Spleen (tissue), 7 donors: ENCODE measurements around the gene ZNF425.

Experiments
- POLR2A ChIP-seq, 3 donors: fragments of 450-650 bp; IDR thresholded peaks; one replicate each; pipeline ENCODE4 v1.5.1; 2017; ENCODE audit warnings: antibody characterized with exemption in 3 of 3, mild to moderate bottlenecking in 1 of 3
- TF ChIP-seq, protein P1 (sequence below), 11 experiments: fragments of 200-600 bp in 7 of 11; fragments of 450-650 bp in 4 of 11; sonication (generic) in 4 of 11; IDR thresholded peaks in 8 of 11; conservative IDR thresholded peaks in 3 of 11; 1 replicate in 7 of 11; 2 replicates in 4 of 11; pipeline versions ENCODE4 v1.4.0 to v1.8.0; 2016 to 2021; ENCODE audit warnings: antibody characterized with exemption in 11 of 11, inconsistent platforms in 4 of 11, mild to moderate bottlenecking in 1 of 11
- donor health status: DM: no; HTN: no; CAD: no; lungs with moderate emphysema.
- donor health status: DM: no; HTN: no; CAD: no.
- donor health status: DM: no; HTN: no; CAD: no.

DNA sequence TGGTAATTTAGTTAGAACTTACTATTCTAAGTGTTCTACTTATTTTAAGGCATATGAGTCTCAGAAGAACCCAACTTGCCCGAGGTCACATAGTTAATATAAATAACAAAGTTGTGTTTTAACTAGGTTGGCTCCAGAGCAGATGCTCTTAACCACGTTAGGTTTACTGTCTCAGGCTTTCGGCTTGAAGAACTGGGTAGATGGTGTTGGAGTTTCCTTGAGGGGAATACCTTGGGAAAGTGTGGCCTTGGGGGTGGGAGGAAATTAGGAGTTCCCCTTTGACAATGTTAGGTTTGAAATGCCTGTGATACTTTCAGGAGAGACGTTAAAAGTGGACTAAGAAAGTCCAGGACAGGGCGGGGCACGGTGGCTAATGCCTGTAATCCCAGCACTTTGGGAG is 30.8 kb upstream of the ZNF425 start:
- TF ChIP-seq, protein P1, sequence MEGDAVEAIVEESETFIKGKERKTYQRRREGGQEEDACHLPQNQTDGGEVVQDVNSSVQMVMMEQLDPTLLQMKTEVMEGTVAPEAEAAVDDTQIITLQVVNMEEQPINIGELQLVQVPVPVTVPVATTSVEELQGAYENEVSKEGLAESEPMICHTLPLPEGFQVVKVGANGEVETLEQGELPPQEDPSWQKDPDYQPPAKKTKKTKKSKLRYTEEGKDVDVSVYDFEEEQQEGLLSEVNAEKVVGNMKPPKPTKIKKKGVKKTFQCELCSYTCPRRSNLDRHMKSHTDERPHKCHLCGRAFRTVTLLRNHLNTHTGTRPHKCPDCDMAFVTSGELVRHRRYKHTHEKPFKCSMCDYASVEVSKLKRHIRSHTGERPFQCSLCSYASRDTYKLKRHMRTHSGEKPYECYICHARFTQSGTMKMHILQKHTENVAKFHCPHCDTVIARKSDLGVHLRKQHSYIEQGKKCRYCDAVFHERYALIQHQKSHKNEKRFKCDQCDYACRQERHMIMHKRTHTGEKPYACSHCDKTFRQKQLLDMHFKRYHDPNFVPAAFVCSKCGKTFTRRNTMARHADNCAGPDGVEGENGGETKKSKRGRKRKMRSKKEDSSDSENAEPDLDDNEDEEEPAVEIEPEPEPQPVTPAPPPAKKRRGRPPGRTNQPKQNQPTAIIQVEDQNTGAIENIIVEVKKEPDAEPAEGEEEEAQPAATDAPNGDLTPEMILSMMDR (IDR thresholded peaks at IDR 0.05 in 8 of 11, conservative IDR thresholded peaks at IDR 0.05 in 3 of 11) = no peak
- TF ChIP-seq POLR2A (IDR thresholded peaks at IDR 0.05) = no peak
